Lung (tissue), 16 donors: ENCODE measurements around the gene MRPL12. TPM values are rescaled to one million over a fixed set of nuclear protein-coding genes. Genes with fewer than 3 reads are reported as not detected.

Experiments used
- ATAC-seq: fragments of 200-7000 bp; cut with Tn5 transposase; one replicate; pipeline ENCODE4 v1.9.1; 2020; ENCODE audit warnings: moderate number of reproducible peaks; ENCODE audit not compliant: insufficient read depth, low FRiP score
- DNase-seq, 3 donors: peaks; one replicate each; pipeline ENCODE4 v3.0.0-alpha.2; 2013 to 2017
- H3K27ac ChIP-seq, 2 donors: one replicate each; pipeline ENCODE4 v1.5.1; 2013; ENCODE audit warnings: mild to moderate bottlenecking in 2 of 2, moderate library complexity in 2 of 2, control low read depth in 1 of 2, inconsistent platforms in 1 of 2, low read depth in 1 of 2, low read length in 1 of 2
- H3K27me3 ChIP-seq, 3 donors: one replicate each; pipeline ENCODE4 v1.5.1; 2013; ENCODE audit warnings: low read length in 2 of 3; ENCODE audit not compliant: control insufficient read depth in 3 of 3, insufficient read depth in 3 of 3
- H3K36me3 ChIP-seq, 4 donors: one replicate each; pipeline ENCODE4 v1.5.1; 2013; ENCODE audit warnings: low read length in 4 of 4, mild to moderate bottlenecking in 1 of 4, moderate library complexity in 1 of 4; ENCODE audit not compliant: control insufficient read depth in 4 of 4, insufficient read depth in 4 of 4
- H3K4me1 ChIP-seq, 5 donors: one replicate each; pipeline ENCODE4 v1.5.1; 2013; ENCODE audit warnings: low read length in 5 of 5, mild to moderate bottlenecking in 2 of 5, moderate library complexity in 1 of 5; ENCODE audit not compliant: control insufficient read depth in 5 of 5, insufficient read depth in 5 of 5
- H3K4me3 ChIP-seq: one replicate; pipeline ENCODE4 v1.5.1; 2013; ENCODE audit warnings: mild to moderate bottlenecking, control low read depth, moderate library complexity
- H3K9ac ChIP-seq, 2 donors: one replicate each; pipeline ENCODE4 v1.5.1; 2013; ENCODE audit warnings: low read length in 2 of 2, control low read depth in 1 of 2; ENCODE audit not compliant: insufficient read depth in 1 of 2
- H3K9me3 ChIP-seq, 4 donors: one replicate each; pipeline ENCODE4 v1.5.1; 2013; ENCODE audit warnings: low read length in 3 of 4, mild to moderate bottlenecking in 1 of 4, moderate library complexity in 1 of 4; ENCODE audit not compliant: control insufficient read depth in 4 of 4, insufficient read depth in 3 of 4
- WGBS, 2 donors: extraction: QIAGEN DNeasy Blood & Tissue Kit; methylation state at CpG; one replicate each; pipeline ENCODE4 v1.1.7; 2013; 5-methylcytosine and 5-hydroxymethylcytosine counted together
- long read RNA-seq, 5 donors: transcript quantifications; one replicate each; lab custom pipeline, GENCODE V29; 2026
- polyA plus RNA-seq, 2 donors: library from polyadenylated mRNA; stranded (reverse); fragments of 200-250 nt; gene quantifications; one replicate each; pipeline ENCODE4 v1.2.1, GENCODE V29; 2013
- total RNA-seq, 2 donors: library from RNA; depleted of rRNA in 1 of 2; stranded (reverse); fragments of >200 nt in 1 of 2; gene quantifications; one replicate each; pipeline ENCODE4 v1.2.1, GENCODE V29; 2014 to 2021
- TF ChIP-seq, protein P1 (sequence below): IDR thresholded peaks from 2 replicates; pipeline ENCODE4 v1.5.1; 2012; ENCODE audit warnings: mild to moderate bottlenecking; ENCODE audit errors: control extremely low read depth, extremely low read depth
- donor health status: control.
- donor health status: control.
- donor health status: Bipolar disorder and iron deficiency.
- donor health status: healthy.
- donor health status: DM: yes; HTN: yes; CAD: no.

Gene MRPL12
- 10 to 100 TPM in 1 of 2 donors, 1 to 10 TPM in 1; 6.1 to 74.9 TPM for total RNA-seq
- 100 to 1,000 TPM; 132 to 154 TPM for polyA plus RNA-seq
- long read RNA-seq, donor 1, transcript MRPL12-201 (5 exons, 1,028 nt), result major isoform, 37 of 37 reads
- long read RNA-seq, donor 1, partial matches to known transcripts, result 0 of 37 reads
- long read RNA-seq, donor 1, other reads (novel, unspliced or antisense), result 0 of 37 reads
- long read RNA-seq, donor 2, transcript MRPL12-201 (5 exons, 1,028 nt), result major isoform, 25 of 25 reads
- long read RNA-seq, donor 2, partial matches to known transcripts, result 0 of 25 reads
- long read RNA-seq, donor 2, other reads (novel, unspliced or antisense), result 0 of 25 reads
- long read RNA-seq, donor 3, transcript MRPL12-201 (5 exons, 1,028 nt), result major isoform, 14 of 14 reads
- long read RNA-seq, donor 3, partial matches to known transcripts, result 0 of 14 reads
- long read RNA-seq, donor 3, other reads (novel, unspliced or antisense), result 0 of 14 reads
- long read RNA-seq, donor 4, transcript MRPL12-201 (5 exons, 1,028 nt), result major isoform, 25 of 25 reads
- long read RNA-seq, donor 4, partial matches to known transcripts, result 0 of 25 reads
- long read RNA-seq, donor 4, other reads (novel, unspliced or antisense), result 0 of 25 reads
- long read RNA-seq, donor 5, transcript MRPL12-201 (5 exons, 1,028 nt), result major isoform, 34 of 43 reads
- long read RNA-seq, donor 5, partial matches to known transcripts, result 9 of 43 reads
- long read RNA-seq, donor 5, other reads (novel, unspliced or antisense), result 0 of 43 reads

DNA sequence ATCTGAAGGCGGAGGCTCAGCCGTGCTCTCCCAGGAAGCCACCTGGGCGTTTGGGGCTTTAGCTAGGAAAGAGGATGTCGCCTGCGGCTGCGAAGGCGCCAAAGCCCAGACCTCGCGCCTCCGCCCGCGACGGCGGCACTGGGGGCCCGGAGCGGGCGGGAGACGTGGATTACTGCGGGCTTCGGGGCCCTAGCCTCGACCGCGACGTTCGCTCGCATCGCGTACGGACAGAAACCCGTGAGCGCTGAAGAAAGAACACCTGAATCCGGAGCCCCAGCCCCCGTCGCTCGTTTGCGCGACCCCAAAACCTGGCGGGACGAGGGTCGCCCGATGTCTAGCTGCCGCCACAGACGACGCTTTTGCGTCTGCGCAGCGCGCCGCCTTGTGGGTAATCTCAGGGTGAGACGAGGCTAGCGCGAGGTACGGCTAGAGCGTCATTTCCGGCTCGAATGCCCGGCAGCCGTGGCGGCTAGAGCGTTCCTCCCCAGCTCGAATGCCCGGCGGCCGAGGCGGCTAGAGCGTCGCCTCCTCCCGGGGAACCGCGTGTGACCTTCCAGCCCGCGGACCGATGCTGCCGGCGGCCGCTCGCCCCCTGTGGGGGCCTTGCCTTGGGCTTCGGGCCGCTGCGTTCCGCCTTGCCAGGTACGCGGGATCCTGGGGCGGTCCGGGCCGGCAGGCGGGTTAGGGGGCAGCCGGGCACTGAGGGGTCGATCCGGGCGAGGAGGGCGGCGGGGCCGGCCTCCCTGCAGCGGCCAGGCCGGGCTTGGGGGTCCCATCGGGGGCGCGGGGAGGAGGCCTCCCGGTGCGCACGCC lies at the start of gene MRPL12:
MRPL12 (plus strand) TSS at position 434 of the 813 bp plus-strand sequence; CDS start at position 569, 135 bp downstream.
- peak within 1 kb of the TSS; percentile 76 to 87 for H3K9ac ChIP-seq
- H3K36me3 ChIP-seq, result peaks cover 0 to 43% (median 10%) of the 10 kb centered on the region in 4 donors
- WGBS, 2 donors, result 1% methylated on average over 89 to 102 of the region's 102 CpGs
- H3K27me3 ChIP-seq, result no peaks in the 10 kb centered on the region
- peaks cover 0 to 29% (median 10%) of the 10 kb centered on the region in 5 donors for H3K4me1 ChIP-seq
- peak within 1 kb of the TSS; percentile 67 for H3K4me3 ChIP-seq
- TF ChIP-seq, protein P1, sequence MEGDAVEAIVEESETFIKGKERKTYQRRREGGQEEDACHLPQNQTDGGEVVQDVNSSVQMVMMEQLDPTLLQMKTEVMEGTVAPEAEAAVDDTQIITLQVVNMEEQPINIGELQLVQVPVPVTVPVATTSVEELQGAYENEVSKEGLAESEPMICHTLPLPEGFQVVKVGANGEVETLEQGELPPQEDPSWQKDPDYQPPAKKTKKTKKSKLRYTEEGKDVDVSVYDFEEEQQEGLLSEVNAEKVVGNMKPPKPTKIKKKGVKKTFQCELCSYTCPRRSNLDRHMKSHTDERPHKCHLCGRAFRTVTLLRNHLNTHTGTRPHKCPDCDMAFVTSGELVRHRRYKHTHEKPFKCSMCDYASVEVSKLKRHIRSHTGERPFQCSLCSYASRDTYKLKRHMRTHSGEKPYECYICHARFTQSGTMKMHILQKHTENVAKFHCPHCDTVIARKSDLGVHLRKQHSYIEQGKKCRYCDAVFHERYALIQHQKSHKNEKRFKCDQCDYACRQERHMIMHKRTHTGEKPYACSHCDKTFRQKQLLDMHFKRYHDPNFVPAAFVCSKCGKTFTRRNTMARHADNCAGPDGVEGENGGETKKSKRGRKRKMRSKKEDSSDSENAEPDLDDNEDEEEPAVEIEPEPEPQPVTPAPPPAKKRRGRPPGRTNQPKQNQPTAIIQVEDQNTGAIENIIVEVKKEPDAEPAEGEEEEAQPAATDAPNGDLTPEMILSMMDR, result peak; percentile 16
- H3K9me3 ChIP-seq, result no peaks in the 10 kb centered on the region
- DNase-seq, result peak; percentile 93 to 98 (median 94)
- peak; percentile 92 for ATAC-seq
- peak within 1 kb of the TSS; percentile 92 to 96 for H3K27ac ChIP-seq

DNA sequence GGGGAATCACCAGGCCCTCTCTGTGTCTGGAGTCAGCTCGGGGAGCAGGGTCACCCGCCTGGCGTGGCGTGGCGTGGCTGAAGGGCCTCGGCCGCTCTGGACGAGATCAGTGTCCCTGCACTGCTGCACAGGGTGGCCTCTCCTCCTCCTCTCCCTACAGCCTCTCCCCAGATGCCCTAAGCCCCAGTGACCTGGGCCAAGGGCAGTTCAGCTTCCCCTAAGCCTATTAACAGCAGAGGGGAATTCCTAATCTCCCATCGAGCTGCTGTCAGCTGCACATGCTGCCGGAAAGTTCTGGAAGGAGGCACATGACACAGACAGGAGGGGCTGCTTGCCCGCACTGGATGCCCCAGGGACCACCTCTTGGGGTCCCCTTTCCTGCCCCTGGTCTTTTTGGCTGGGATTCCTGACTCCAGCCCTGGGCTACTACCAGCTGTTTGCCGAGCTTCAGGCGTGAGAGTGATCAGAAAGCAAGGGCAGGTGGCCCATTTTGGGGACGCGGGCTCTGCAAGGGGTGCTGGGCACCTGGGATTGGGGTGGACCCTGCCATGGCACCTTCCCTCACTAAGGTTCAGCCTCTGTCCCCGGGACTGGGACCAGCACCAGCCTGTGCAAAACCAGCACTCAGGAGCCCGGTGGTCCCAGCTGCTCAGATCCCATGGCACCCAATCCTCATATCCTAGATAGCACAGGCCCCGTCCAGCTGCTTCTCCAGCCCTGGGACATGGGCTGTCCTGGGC lies 47.6 kb upstream of the MRPL12 start:
- WGBS, 2 donors, result 87 to 90% methylated on average over 18 of the region's 18 CpGs
- no peaks in the 10 kb centered on the region for H3K9me3 ChIP-seq
- ATAC-seq, result no peak
- no peak overlapping the region for H3K9ac ChIP-seq
- no peak overlapping the region for H3K4me3 ChIP-seq
- H3K4me1 ChIP-seq, result peaks cover 0 to 9% (median 0%) of the 10 kb centered on the region in 5 donors
- no peak overlapping the region for H3K27ac ChIP-seq
- TF ChIP-seq, protein P1, result no peak
- no peak for DNase-seq
- peaks cover 0 to 2% (median 0%) of the 10 kb centered on the region in 3 donors for H3K27me3 ChIP-seq
- H3K36me3 ChIP-seq, result no peaks in the 10 kb centered on the region

DNA sequence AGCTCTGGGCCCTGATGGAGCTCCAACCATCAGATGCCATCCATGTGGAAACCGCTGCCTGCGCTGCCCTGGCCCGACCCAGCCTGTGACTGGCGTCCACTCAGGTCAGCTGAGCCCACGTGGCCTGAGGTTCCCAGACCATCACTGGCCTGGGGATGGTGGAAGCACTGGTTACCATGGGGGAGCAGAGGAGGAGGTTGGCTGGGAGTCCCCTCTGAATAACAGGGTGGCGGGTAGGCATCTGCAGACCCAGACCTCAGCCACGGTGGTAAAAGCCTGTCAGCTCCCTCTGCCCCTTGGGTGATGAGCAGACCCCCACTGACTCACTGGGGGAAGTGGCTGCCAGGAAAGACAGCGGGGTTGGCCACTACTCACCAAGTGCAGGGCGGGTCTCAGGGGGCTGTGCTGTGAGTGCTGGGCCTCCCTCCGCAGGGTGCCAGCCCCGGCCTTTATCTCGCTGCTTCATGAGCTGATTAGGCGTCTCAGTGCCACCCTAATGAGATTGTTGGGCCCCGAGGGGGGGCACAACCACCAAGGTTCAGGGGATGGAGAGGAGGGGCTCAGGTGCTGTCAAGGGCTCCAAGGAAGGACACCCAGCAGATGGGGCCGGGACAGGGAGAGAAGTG lies 46.9 kb upstream of the MRPL12 start, which contains the start of gene PDE6G:
PDE6G (minus strand) TSS at position 425 of the 626 bp plus-strand sequence. CDS start 3,237 bp downstream, outside the sequence.
- DNase-seq (no peak), ATAC-seq (no peak)
- Histone ChIP-seq H3K27me3 (peaks cover 0 to 2% (median 0%) of the 10 kb centered on the region in 3 donors), H3K4me3 (no peak within 1 kb of the TSS), H3K27ac (no peak within 1 kb of the TSS), H3K9ac (no peak within 1 kb of the TSS), H3K4me1 (peaks cover 0 to 9% (median 0%) of the 10 kb centered on the region in 5 donors), H3K36me3 (no peaks in the 10 kb centered on the region), H3K9me3 (no peaks in the 10 kb centered on the region)
- TF ChIP-seq, protein P1, result no peak
- WGBS, 2 donors, result 85 to 89% methylated on average over 15 of the region's 15 CpGs
